22Rv1 (cell line): ENCODE data around the gene C18orf32.
"Not testable (repeated sequence)": the region's sequence is repeated elsewhere in the genome, so short reads cannot be mapped to it uniquely, and the experiment has no call there.

Experiments used
- ZFX ChIP-seq: fragments of 450-650 bp; IDR thresholded peaks from 2 replicates; pipeline ENCODE4 v1.6.1; 2017; ENCODE audit warnings: antibody characterized with exemption, borderline replicate concordance
- TF ChIP-seq, protein P1 (sequence below): fragments of 450-650 bp; IDR thresholded peaks from 2 replicates; pipeline ENCODE4 v1.5.1; 2017; ENCODE audit warnings: mild to moderate bottlenecking

DNA sequence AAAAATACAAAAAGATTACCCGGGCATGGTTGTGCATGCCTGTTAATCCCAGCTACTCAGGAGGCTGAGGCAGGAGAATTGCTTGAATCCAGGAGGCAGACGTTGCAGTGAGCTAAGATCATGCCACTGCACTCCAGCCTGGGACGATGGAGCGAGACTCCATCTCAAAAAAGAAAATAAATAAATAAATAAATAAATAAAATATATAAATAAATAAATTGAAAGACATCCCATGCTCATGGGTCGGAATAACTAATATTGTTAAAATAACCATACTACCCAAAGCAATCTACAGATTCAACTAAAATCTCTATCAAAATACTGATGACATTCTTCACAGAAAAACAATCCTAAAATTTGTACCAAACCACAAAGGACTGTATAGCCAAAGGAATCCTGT, 19.4 kb upstream of the C18orf32 start:
- TF ChIP-seq, protein P1, sequence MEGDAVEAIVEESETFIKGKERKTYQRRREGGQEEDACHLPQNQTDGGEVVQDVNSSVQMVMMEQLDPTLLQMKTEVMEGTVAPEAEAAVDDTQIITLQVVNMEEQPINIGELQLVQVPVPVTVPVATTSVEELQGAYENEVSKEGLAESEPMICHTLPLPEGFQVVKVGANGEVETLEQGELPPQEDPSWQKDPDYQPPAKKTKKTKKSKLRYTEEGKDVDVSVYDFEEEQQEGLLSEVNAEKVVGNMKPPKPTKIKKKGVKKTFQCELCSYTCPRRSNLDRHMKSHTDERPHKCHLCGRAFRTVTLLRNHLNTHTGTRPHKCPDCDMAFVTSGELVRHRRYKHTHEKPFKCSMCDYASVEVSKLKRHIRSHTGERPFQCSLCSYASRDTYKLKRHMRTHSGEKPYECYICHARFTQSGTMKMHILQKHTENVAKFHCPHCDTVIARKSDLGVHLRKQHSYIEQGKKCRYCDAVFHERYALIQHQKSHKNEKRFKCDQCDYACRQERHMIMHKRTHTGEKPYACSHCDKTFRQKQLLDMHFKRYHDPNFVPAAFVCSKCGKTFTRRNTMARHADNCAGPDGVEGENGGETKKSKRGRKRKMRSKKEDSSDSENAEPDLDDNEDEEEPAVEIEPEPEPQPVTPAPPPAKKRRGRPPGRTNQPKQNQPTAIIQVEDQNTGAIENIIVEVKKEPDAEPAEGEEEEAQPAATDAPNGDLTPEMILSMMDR = not testable (repeated sequence)
- not testable (repeated sequence) for TF ChIP-seq ZFX
